Lower lobe of right lung (tissue), 2 donors: Measurements from ENCODE around the gene MINDY3. TPM values are rescaled to one million over a fixed set of nuclear protein-coding genes. Genes with fewer than 3 reads are reported as not detected.

Source experiments
- ATAC-seq, 2 donors: fragments of 200-7000 bp; cut with Tn5 transposase; one replicate each; pipeline ENCODE4 v1.9.1; 2020 to 2022; ENCODE audit warnings: mild to moderate bottlenecking in 2 of 2, moderate library complexity in 2 of 2
- DNase-seq: peaks from one replicate; pipeline ENCODE4 v3.0.0-alpha.2; 2020
- H3K27ac ChIP-seq: fragments of 200-600 bp; one replicate; pipeline ENCODE4 v1.8.0; 2022
- H3K27me3 ChIP-seq: fragments of 200-600 bp; one replicate; pipeline ENCODE4 v1.8.0; 2022; ENCODE audit warnings: low read depth
- H3K36me3 ChIP-seq: fragments of 200-600 bp; one replicate; pipeline ENCODE4 v1.8.0; 2022; ENCODE audit warnings: mild to moderate bottlenecking
- H3K4me1 ChIP-seq: fragments of 200-600 bp; one replicate; pipeline ENCODE4 v1.8.0; 2022
- H3K4me3 ChIP-seq: fragments of 200-600 bp; one replicate; pipeline ENCODE4 v1.8.0; 2022; ENCODE audit warnings: mild to moderate bottlenecking
- H3K9me3 ChIP-seq: fragments of 200-600 bp; one replicate; pipeline ENCODE4 v1.8.0; 2022
- intact Hi-C: fragments of 100-400 bp; cut with DNase I; formaldehyde crosslinking; loops from one replicate; pipeline ENCODE4 v1.11.0; 2022
- total RNA-seq: library from RNA; stranded (reverse); fragmentation: NEBNext Ultra II Directional; extraction: Animal tissue kit (Norgen Biotek cat#: 25700); gene quantifications from one replicate; pipeline ENCODE4 v1.2.1, GENCODE V29; 2021
- TF ChIP-seq, protein P1 (sequence below): fragments of 200-600 bp; IDR thresholded peaks from one replicate; pipeline ENCODE4 v1.8.0; 2022; ENCODE audit warnings: antibody characterized with exemption, mild to moderate bottlenecking
- donor health status: DM: no; HTN: yes; CAD: no; lungs with severe emphysema.

The MINDY3 gene
- total RNA-seq, 1 donor from 2014 or later, result 30.2 TPM

DNA sequence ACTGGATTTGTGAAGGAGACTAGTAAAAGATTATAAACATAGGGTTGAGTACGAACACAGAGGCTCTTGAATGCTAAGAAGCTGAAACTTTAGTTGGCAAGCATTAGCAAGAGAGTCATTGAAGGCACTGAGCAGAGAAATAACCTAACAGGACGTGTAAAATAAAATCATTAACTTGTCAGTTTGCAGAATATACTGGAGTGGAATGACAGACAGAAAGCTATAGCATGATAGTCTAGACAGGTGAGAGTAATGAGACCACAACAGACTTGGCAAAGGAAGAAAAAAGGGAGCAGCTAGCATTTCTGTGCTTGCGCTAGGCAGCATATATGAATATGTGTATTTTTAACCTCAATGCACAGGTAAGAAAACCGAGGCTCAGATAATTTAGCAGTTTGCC is 30.8 kb downstream of the MINDY3 start:
- H3K27me3 ChIP-seq, result no peaks in the 10 kb centered on the region
- no peak for ATAC-seq
- no peaks in the 10 kb centered on the region for H3K4me1 ChIP-seq
- no peak overlapping the region for H3K27ac ChIP-seq
- H3K9me3 ChIP-seq, result no peaks in the 10 kb centered on the region
- H3K4me3 ChIP-seq, result no peak overlapping the region
- no peak for DNase-seq
- peaks cover 78% of the 10 kb centered on the region for H3K36me3 ChIP-seq
- TF ChIP-seq, protein P1, sequence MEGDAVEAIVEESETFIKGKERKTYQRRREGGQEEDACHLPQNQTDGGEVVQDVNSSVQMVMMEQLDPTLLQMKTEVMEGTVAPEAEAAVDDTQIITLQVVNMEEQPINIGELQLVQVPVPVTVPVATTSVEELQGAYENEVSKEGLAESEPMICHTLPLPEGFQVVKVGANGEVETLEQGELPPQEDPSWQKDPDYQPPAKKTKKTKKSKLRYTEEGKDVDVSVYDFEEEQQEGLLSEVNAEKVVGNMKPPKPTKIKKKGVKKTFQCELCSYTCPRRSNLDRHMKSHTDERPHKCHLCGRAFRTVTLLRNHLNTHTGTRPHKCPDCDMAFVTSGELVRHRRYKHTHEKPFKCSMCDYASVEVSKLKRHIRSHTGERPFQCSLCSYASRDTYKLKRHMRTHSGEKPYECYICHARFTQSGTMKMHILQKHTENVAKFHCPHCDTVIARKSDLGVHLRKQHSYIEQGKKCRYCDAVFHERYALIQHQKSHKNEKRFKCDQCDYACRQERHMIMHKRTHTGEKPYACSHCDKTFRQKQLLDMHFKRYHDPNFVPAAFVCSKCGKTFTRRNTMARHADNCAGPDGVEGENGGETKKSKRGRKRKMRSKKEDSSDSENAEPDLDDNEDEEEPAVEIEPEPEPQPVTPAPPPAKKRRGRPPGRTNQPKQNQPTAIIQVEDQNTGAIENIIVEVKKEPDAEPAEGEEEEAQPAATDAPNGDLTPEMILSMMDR, result no peak
- intact Hi-C loops, result no loop called here

DNA sequence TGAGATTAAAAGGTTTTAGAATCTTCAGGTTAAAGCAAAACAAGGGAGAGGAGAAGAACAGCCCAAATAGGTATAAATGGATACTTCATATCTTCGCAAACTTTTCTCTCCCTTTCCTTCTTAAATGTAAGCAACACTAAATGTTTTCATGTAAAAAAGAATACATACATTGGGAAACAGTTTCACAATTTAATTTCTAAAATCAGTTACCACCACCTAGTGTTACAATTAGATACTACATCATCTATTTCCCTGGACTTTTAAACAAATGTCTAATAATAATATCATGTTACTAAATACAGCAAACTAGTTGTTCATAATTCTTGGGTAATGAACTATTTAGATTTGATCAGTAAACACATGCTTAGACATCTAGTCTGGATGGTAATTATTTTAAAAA is 35.8 kb downstream of the MINDY3 start:
- Histone ChIP-seq H3K4me3 (no peak overlapping the region), H3K27ac (no peak overlapping the region), H3K9me3 (no peaks in the 10 kb centered on the region), H3K36me3 (peaks cover 60% of the 10 kb centered on the region), H3K27me3 (no peaks in the 10 kb centered on the region), H3K4me1 (no peaks in the 10 kb centered on the region)
- TF ChIP-seq, protein P1, result peak; percentile 36
- intact Hi-C loops, result no loop called here
- no peak for DNase-seq
- no peak for ATAC-seq

DNA sequence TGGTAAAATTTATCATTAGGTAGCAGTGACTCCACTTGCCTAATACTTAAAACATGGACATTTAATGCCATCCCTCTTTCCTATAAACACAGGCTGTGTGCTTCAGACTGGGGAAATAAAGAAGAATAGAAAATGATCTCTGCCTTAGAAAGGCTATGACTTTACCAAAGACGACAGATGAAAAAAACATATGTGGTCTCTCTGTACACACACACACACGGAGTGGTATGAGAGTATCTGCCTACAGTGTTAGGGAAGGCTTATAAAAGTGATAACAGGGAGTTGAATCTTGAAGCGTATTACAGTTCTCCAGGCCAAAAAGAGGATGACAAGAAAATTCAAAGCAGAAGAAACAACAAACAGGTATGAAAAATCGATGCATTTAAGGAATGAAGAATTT is 38.2 kb downstream of the MINDY3 start:
- TF ChIP-seq, protein P1, result no peak
- Histone ChIP-seq H3K9me3 (no peaks in the 10 kb centered on the region), H3K27me3 (no peaks in the 10 kb centered on the region), H3K4me3 (no peak overlapping the region), H3K4me1 (peaks cover 10% of the 10 kb centered on the region), H3K36me3 (peaks cover 43% of the 10 kb centered on the region), H3K27ac (no peak overlapping the region)
- intact Hi-C loops, result no loop called here
- ATAC-seq (no peak), DNase-seq (no peak)

DNA sequence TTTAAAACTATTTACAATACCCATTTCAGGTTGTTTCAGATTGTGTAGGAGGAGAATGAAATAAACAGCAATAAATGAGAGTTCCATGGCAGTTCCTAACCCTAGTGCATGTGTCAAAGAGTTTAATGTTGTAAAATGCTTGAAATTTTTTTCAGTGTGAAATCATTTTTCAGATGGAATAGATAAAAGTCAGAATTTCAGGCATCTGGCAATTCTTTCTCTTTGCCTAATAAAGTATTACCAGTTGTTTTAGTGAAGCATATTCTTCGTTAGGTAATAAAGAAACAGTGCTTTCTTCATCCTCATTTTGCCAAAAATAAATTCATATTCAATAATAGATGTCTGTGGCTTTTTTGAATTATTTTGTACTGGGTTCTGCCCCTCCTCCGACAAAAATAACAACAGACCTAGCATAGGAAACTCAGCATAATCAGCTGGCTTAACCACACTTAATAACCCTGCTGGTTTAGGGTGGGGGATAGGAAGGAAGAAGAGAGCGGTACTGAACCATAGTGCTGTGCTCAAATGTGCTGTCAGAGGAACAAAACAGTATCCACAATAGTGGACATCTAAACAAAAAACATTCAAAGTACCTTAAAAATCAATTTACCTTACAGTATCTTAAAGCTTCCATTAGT is 39.1 kb downstream of the MINDY3 start:
- H3K4me1 ChIP-seq, result peaks cover 10% of the 10 kb centered on the region
- ATAC-seq (no peak), DNase-seq (no peak)
- no peaks in the 10 kb centered on the region for H3K9me3 ChIP-seq
- no peak overlapping the region for H3K27ac ChIP-seq
- H3K27me3 ChIP-seq, result no peaks in the 10 kb centered on the region
- H3K36me3 ChIP-seq, result peaks cover 44% of the 10 kb centered on the region
- no peak overlapping the region for H3K4me3 ChIP-seq
- TF ChIP-seq, protein P1, result no peak
- intact Hi-C loops, result no loop called here

DNA sequence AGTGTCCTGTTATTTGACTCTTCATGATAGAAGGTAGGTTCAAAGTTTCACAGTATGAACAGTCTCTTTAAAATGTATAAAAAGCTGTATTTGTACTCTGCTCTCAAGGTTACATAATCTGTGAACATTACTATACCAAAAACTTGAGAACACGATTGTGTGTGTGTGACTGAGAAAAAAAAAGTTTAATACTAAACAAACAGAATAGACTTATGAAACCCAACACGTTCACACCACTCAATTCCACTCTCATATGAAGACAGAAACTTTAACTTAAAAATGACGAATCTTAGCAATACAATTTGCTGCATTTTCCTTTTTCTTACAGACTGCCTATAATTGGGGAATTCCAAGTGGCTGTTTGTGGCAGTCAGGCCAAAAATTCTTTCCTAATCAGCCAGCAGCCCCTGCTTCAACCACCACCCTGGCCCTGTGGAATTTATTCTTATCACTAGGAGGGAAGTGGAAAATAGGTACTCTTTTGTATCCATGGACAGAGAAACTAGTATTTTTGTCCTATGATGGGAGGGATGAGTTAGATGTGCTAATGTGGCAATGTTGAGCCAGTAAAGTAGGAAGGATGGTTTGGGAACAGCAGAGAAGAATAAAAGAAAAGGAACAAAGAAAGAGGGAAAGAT is 42.8 kb downstream of the MINDY3 start:
- H3K27me3 ChIP-seq, result no peaks in the 10 kb centered on the region
- no peak for DNase-seq
- peaks cover 44% of the 10 kb centered on the region for H3K36me3 ChIP-seq
- TF ChIP-seq, protein P1, result no peak
- H3K9me3 ChIP-seq, result no peaks in the 10 kb centered on the region
- no peak overlapping the region for H3K27ac ChIP-seq
- intact Hi-C loops, result no loop called here
- peaks cover 10% of the 10 kb centered on the region for H3K4me1 ChIP-seq
- peak; percentile 39 to 59 for ATAC-seq
- no peak overlapping the region for H3K4me3 ChIP-seq
